ENCODE results near the gene GEMIN8.

Gene GEMIN8

GRCh38 chrX:13985697-13986435 is 43.8 kb downstream of the GEMIN8 start:
- CTCF ChIA-PET: no interaction called here
- H3K36me3 ChIP-seq (ENCODE audit: control insufficient read depth in 2 of 2, insufficient read depth in 1 of 2, low read length in 2 of 2): no peaks in the 10 kb centered on the region
- POLR2A ChIA-PET: no interaction called here

GRCh38 chrX:13983734-13984133 is 46.0 kb downstream of the GEMIN8 start:
- ChIA-PET POLR2A (no interaction called here), CTCF (interaction anchor here (0.6 to 0.7 kb wide), 3 partner anchors 45 to 416 kb away, joined by 3 read pairs; no protein-coding TSS in a partner anchor)
- Histone ChIP-seq H3K36me3 (ENCODE audit: control insufficient read depth in 2 of 2, insufficient read depth in 1 of 2, low read length in 2 of 2) (no peaks in the 10 kb centered on the region), H3K9me3 (ENCODE audit: control insufficient read depth, insufficient read depth, low read depth, low read length) (no peaks in the 10 kb centered on the region), H3K4me3 (ENCODE audit: low read depth, low read length) (no peak overlapping the region), H3K27ac (ENCODE audit: extremely low read depth, low read depth, low read length) (no peak overlapping the region), H3K4me1 (ENCODE audit: control insufficient read depth, insufficient read depth, low read length) (no peaks in the 10 kb centered on the region)
- TF ChIP-seq ZNF645 (tag by site-specific recombination; IDR thresholded peaks at IDR 0.05): no peak
- no peak for TF ChIP-seq RBAK (tag by site-specific recombination; IDR thresholded peaks at IDR 0.05)
- TF ChIP-seq ZSCAN30 (tag by site-specific recombination; IDR thresholded peaks at IDR 0.05): no peak
- TF ChIP-seq ZBTB20 (tag by site-specific recombination; IDR thresholded peaks at IDR 0.05): no peak
- TF ChIP-seq ZNF24 (tag by site-specific recombination; IDR thresholded peaks at IDR 0.05): no peak
- TF ChIP-seq KLF10 (tag by site-specific recombination; IDR thresholded peaks at IDR 0.05): no peak
- TF ChIP-seq PRDM10 (tag by site-specific recombination; IDR thresholded peaks at IDR 0.05): no peak

More at GRCh38 chrX:13985697-13986435, 43.8 kb downstream of the GEMIN8 start:
- Histone ChIP-seq H3K27ac (ENCODE audit: extremely low read depth, low read depth, low read length) (no peak overlapping the region), H3K9me3 (ENCODE audit: control insufficient read depth, insufficient read depth, low read depth, low read length) (no peaks in the 10 kb centered on the region), H3K4me1 (ENCODE audit: control insufficient read depth, insufficient read depth, low read length) (no peaks in the 10 kb centered on the region), H3K4me3 (ENCODE audit: low read depth, low read length) (no peak overlapping the region)
- TF ChIP-seq REST (tag by site-specific recombination; IDR thresholded peaks at IDR 0.05) (no peak), GLIS2 (tag by site-specific recombination; IDR thresholded peaks at IDR 0.05) (no peak), ZBTB11 (tag by site-specific recombination; conservative IDR thresholded peaks at IDR 0.05; ENCODE audit: low read depth) (no peak), ZNF76 (tag by site-specific recombination; IDR thresholded peaks at IDR 0.05; ENCODE audit: borderline replicate concordance, low read depth) (no peak), ZNF610 (tag by site-specific recombination; IDR thresholded peaks at IDR 0.05; ENCODE audit: borderline replicate concordance) (no peak), SP3 (tag by site-specific recombination; IDR thresholded peaks at IDR 0.05) (no peak), ZSCAN4 (tag by site-specific recombination; IDR thresholded peaks at IDR 0.05) (no peak), ZNF140 (tag by site-specific recombination; IDR thresholded peaks at IDR 0.05) (no peak)
